Left cardiac atrium (tissue), 4 donors: ENCODE measurements around the gene CACNA2D4. TPM values are rescaled to one million over a fixed set of nuclear protein-coding genes. Genes with fewer than 3 reads are reported as not detected.
A peak's percentile ranks its signal among the peaks of the same experiment; 100 is the strongest.

Source experiments
- ATAC-seq, 2 donors: fragments of 200-7000 bp; cut with Tn5 transposase; one replicate each; pipeline ENCODE4 v1.9.1; 2020; ENCODE audit warnings: mild to moderate bottlenecking in 2 of 2, moderate library complexity in 2 of 2
- DNase-seq: peaks from one replicate; pipeline ENCODE4 v3.0.0-alpha.2; 2020
- intact Hi-C, 2 donors: fragments of 100-400 bp; cut with DNase I; formaldehyde crosslinking; loops; one replicate each; pipeline versions ENCODE4 v1.14.1 to v1.15.1; 2022 to 2023
- total RNA-seq, 2 donors: library from RNA; stranded (reverse); fragmentation: NEBNext Ultra II Directional; extraction: Animal tissue kit (Norgen Biotek cat#: 25700); gene quantifications; one replicate each; pipeline ENCODE4 v1.2.1, GENCODE V29; 2021
- donor health status: DM: no; HTN: yes; CAD: no.
- donor health status: DM: no; HTN: yes; CAD: no; lungs with severe emphysema.
- donor health status: DM: yes; HTN: yes; CAD: no.
- donor health status: Dilated cardiomyopathy.

CACNA2D4 gene
- total RNA-seq, 2 donors from 2014 or later = 1.7 to 2.6 TPM

DNA sequence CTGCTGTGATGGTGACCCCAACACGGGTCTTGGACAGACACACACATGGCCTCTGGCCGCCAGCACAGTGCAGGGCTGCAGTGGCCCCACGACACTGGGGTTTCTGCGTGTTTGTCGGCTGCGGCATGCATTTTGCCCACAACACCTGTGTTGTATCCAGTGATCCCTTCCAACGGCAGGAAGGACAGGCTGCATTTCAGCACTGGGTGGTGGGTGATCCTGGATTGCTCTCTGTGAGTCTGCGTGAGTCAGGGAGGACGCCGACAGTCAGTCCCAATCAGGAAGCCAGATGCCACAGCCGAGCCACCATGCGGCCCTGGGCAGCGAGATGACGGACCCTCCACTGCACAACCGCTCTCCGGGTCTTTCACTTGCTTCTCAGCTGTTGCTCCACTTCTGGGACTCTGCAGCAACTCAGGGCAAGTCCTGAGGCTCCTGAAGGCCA is 77.4 kb downstream of the CACNA2D4 start:
- intact Hi-C loops = no loop called here
- ATAC-seq (no peak), DNase-seq (no peak)

DNA sequence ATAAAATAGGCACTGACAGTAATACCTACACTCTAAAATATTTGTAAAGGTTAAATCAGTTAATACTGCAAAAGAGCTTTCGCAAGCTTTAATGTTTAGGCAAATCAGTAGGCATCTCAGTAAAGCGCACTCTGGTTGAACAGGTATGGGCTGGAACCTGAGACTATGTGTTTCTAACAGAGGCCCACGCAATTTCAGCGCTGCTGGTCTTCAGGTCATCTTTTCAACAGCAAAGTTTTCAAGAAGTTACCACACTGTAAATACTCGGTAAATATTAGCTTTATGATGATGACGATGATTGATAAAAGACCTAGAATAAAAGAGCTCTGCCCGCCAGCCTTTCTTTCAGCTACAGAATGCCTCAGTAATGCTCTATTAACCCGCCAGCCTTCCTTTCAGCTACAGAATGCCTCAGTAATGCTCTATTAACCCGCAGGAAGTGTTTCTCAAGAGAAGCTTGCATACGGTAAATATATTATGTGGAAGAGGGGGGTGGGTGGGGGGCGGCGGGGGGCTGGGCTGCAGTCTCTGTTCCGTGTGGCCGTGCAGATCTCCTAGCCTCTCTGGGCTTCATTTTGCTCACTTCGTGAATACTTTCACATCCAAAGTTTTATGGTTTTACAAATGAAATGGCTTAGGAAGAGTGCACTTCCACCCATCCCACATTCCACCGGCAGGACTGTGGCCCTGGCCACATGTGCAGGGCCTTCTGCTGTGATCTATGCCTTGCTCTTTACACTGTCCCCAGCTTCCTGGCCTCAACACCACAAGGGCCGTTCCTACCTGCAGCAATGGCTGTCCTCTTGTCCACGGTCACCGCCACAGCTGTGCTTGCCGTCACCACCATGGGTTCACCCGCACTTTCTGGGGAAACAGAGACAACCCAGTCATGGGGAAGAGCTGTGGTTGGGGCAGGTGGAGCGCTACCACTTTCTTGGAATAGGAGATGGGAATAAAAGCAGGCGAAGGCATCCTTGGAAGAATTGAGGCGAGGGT is 78.2 kb downstream of the CACNA2D4 start:
- intact Hi-C loops = no loop called here
- DNase-seq (no peak), ATAC-seq (no peak)

DNA sequence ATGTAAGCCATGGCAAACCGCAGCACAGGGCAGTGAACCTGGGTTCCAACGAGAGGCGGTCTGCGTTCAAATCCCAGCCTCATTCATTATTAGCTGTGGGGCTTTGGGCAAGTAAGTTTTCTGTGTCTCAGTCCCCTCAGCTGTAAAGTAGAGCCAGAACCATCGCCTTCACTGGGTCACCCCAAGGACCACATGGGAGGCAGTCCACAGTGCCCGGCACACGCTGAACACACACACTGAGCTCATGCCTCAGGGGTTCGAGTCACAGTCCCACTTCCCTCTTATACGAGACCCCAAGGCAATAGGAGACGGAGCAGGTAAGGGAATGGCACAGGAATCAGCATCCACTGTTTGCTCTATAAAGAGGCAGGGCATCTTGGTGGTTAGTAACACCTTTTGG is 79.0 kb downstream of the CACNA2D4 start:
- DNase-seq (no peak), ATAC-seq (no peak)
- intact Hi-C loops = no loop called here

DNA sequence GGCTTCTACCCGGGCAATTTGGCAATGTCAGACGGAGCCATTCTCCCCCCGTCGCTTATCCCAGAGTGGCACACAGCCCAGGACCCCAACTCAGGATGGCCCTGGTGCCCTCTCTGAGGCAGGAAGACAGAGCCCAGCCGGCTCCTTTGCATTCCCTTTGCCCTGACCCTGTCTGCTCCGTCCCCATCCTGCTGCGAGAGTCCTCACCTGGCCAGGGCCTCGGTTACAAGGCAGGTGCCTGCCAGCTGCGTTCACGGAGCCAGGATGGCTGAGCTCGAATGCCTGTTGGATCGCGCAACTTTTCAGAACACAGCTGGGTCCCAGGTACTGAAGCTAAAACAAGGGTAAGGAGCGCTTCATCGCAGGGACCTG is 79.5 kb downstream of the CACNA2D4 start:
- ATAC-seq (no peak), DNase-seq (no peak)
- intact Hi-C loops = no loop called here

DNA sequence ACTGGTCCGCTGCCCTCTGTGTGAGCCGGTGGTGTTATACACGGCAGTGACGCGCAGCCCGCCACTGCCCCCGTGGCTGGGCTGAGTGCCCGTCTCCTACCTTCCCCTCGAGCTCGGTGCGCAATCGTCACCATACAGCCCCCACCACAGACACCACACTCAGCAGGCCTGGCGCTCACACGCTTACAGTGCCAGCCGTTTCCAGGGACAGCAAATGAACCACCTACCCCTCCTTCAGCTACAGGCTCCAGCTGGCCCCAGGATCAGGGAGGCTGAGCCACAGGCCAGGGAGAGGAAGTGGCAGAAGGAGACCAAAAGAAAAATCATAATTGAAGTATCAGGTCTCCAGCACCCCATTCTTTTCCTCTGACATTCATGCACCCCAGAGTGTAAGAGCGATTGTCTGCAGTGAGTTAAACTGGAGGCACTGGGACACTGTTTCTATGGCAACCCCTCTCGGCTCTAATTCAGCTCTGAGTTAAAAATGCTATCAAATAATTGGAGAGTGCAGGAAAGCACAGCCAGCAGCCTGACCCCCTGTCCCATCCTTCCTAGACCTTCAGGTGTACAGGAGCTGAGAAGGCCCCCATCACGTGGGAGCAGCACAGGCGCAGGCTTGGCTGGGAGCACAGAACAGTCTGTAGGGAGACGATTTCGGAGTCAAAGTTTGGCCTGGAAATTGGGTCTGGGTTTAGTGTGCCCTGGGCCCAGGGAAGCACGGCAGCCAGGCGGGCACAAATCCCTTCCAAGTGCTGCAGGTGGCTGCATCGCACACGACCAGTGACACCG is 80.1 kb downstream of the CACNA2D4 start:
- no peak for DNase-seq
- intact Hi-C loops = no loop called here

DNA sequence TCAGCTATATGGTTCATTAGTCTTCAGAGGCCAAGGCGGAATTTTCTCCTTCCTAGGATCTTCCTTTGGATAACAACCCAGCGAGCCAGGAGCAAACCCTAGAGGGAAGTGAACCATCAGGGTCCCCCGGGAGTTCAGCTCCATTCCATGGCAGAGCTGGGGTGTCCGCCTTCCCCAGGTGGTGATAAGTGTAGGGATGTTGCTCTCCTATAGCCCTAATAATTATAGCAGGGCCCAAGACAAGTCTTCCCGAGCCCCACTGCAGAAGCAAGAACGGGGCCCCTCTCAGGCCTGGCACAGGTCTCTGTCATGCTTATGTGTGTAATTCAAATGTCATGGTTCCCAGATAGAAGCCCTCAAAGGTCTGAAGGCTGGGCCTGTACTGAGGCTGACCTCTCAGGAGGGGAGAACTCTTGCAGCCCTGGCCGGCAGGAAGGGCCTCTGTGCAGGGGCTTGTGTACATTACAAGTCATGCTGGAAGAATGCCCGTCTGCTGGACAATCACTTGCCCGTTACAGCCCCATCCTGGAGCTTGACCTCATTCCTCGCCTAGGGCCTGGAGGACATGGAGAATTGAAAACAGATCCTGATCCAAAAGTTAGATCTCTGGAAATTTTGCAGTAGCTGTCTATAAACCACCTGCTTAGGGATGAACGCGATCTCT is 80.8 kb downstream of the CACNA2D4 start:
- ATAC-seq (no peak), DNase-seq (no peak)

More for the DNA sequence above, 80.1 kb downstream of the CACNA2D4 start:
- no peak for ATAC-seq

DNA sequence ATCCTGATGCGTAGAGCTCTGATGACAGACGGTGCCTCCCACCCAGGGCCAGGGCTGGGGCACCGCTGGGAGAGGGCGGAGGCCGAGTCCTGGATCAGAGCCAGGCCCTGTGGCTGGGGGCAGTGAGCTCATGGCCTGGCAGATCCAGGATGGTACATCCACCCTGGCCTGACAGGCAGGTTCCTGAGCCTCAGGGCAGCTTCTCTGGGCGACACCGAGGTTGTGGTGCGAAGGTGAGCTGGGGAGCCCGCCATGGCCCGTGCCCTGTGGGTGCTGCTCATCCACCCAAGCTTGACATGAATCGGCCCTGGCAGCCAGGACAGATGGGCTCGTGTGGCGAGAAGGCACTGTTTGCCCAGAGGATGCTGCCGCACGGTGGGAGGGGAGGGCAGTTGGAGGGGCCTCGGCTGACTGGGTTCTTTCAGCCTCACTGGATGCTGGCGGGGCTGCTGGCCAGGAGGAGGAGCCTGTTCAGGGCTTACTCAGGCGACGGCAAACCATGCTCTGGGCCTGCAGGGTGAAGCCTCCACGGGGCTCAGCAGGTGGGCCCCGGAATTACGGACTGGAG is 81.5 kb downstream of the CACNA2D4 start:
- DNase-seq (no peak), ATAC-seq (no peak)
- intact Hi-C loops = no loop called here

More for the DNA sequence above, 80.8 kb downstream of the CACNA2D4 start:
- intact Hi-C loops = no loop called here

DNA sequence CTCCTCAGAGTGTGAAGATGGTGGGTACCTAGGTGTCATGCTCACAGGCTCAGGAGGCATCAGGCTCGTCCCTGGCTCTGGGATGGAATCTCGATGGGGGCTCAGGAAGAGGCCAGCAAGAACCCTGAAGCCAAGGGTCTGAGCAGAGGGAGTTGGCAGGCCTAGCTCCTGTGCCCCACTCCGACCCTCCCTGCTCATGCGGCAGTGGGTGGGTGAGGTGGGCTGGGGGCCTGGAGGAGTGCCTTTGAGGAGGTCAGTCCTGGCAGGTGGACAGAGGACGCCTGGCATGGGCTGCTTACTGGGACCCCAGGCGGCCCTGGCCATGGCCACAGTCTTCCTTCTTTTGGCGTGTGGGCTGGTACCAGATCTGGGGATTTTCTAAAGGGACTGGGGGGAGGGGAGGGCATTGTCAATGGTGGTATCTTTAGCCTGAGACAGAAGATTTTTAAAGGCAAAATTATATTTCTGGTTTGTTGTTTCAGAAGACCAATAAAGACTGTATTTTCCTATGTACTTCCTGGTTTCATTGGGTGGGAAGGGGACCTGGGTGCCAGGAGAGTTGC is 82.1 kb downstream of the CACNA2D4 start:
- intact Hi-C loops = no loop called here
- no peak for ATAC-seq
- DNase-seq = no peak

GRCh38 chr12:1835211-1836131 is 83.0 kb downstream of the CACNA2D4 start:
- DNase-seq (no peak), ATAC-seq (no peak)
- intact Hi-C loops = no loop called here

- ATAC-seq (no peak), DNase-seq (no peak)
- intact Hi-C loops = no loop called here
Observed at GRCh38 chr12:1834186-1834925, 84.1 kb downstream of the CACNA2D4 start.

- DNase-seq = no peak
- intact Hi-C loops = no loop called here
- no peak for ATAC-seq
Observed at GRCh38 chr12:1833596-1834028, 84.8 kb downstream of the CACNA2D4 start.

- intact Hi-C loops = no loop called here
- ATAC-seq (no peak), DNase-seq (no peak)
Observed at GRCh38 chr12:1832801-1833595, 85.5 kb downstream of the CACNA2D4 start.

GRCh38 chr12:1830981-1831963 is 87.2 kb downstream of the CACNA2D4 start:
- intact Hi-C loops = no loop called here
- DNase-seq (peak; percentile 60), ATAC-seq (peak; percentile 71 to 89)

- intact Hi-C loops = no loop called here
- ATAC-seq (no peak), DNase-seq (no peak)
Observed at GRCh38 chr12:1830401-1830845, 88.0 kb downstream of the CACNA2D4 start.

DNA sequence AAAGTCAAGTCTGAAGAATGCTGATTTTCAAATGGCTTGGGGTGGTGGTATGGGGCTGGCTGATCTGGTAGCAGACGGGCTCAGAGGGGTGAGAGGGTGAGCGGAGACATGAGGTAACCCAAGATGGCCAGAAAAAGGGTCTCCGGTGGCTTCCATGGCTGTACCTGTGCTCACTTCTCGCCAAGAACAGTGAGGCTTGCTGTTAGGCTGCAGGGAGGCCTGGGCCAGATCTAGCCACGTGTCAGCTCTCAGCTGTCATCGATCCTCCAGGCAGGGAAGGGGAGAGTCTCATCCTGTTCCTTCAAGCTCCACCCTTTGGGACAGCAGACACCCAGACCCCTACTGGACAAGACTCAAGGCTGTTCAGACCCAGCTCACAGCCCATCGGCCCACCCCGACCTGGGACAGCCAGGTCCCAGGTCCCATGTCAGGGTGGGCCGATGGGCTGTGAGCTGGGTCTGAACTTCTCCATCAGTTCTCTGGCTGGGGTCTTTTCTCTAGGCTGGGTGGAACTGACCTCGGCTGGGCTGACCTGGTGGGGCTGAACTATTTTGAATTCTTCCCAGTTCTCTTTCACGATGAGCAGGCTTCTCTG is 89.0 kb downstream of the CACNA2D4 start:
- ATAC-seq = no peak
- no peak for DNase-seq
- intact Hi-C loops = no loop called here
